WTC11 (cell line): Measurements from ENCODE around the gene IL12RB1. TPM values are rescaled to one million over a fixed set of nuclear protein-coding genes. Genes with fewer than 3 reads are reported as not detected.

Experiments
- ATAC-seq: fragments of 200-7000 bp; cut with Tn5 transposase; 2 replicates; pipeline ENCODE4 v1.10.0; 2021; ENCODE audit warnings: mild to moderate bottlenecking, moderate library complexity
- CTCF ChIA-PET: fragments of 300-600 bp; sonication (Branson Sonifier 250); formaldehyde crosslinking; loops from one replicate; lab custom pipeline; 2021; ENCODE audit warnings: antibody characterized with exemption; lab: Charles Lee
- POLR2A ChIA-PET: fragments of 350-600 bp; sonication (Branson Sonifier 250); formaldehyde crosslinking; loops from one replicate; lab custom pipeline; 2021; ENCODE audit warnings: antibody characterized with exemption; lab: Charles Lee
- DNase-seq: peaks from one replicate; pipeline ENCODE4 v3.0.0; 2021; ENCODE audit warnings: low spot score
- H3K27ac Mint-ChIP-seq: 2 replicates; pipeline ENCODE4 v1.8.0; 2021; ENCODE audit warnings: mixed read lengths
- H3K27me3 Mint-ChIP-seq: 2 replicates; pipeline ENCODE4 v1.8.0; 2021; ENCODE audit warnings: low read depth, mild to moderate bottlenecking, moderate library complexity, mixed read lengths
- H3K36me3 Mint-ChIP-seq: 2 replicates; pipeline ENCODE4 v1.8.0; 2021; ENCODE audit warnings: mixed read lengths
- H3K4me1 Mint-ChIP-seq: 2 replicates; pipeline ENCODE4 v1.8.0; 2022; ENCODE audit warnings: mixed read lengths
- H3K4me3 Mint-ChIP-seq: 2 replicates; pipeline ENCODE4 v1.8.0; 2021; ENCODE audit warnings: mild to moderate bottlenecking, moderate library complexity, mixed read lengths
- H3K9me3 Mint-ChIP-seq: 2 replicates; pipeline ENCODE4 v1.8.0; 2021; ENCODE audit warnings: mixed read lengths
- ATF3 ChIP-seq: sonication (generic); formaldehyde crosslinking; conservative IDR thresholded peaks from 2 replicates; pipeline ENCODE4 v1.8.1; 2022; ENCODE audit warnings: mild to moderate bottlenecking, missing genetic modification reagents
- CREM ChIP-seq: sonication (generic); formaldehyde crosslinking; IDR thresholded peaks from 2 replicates; pipeline ENCODE4 v1.8.1; 2022; ENCODE audit warnings: mild to moderate bottlenecking, missing genetic modification reagents, moderate library complexity
- ELF4 ChIP-seq: sonication (generic); formaldehyde crosslinking; IDR thresholded peaks from 2 replicates; pipeline ENCODE4 v1.8.1; 2022; ENCODE audit warnings: low read depth, mild to moderate bottlenecking, moderate library complexity, missing genetic modification reagents
- ETV6 ChIP-seq: sonication (generic); formaldehyde crosslinking; IDR thresholded peaks from 2 replicates; pipeline ENCODE4 v1.8.1; 2022; ENCODE audit warnings: mild to moderate bottlenecking, missing genetic modification reagents
- FOXJ3 ChIP-seq: sonication (generic); formaldehyde crosslinking; IDR thresholded peaks from 2 replicates; pipeline ENCODE4 v1.9.0; 2021; ENCODE audit warnings: missing genetic modification reagents, mild to moderate bottlenecking, borderline replicate concordance
- FOXK1 ChIP-seq: sonication (generic); formaldehyde crosslinking; IDR thresholded peaks from 2 replicates; pipeline ENCODE4 v1.8.0; 2022; ENCODE audit warnings: mild to moderate bottlenecking, moderate library complexity, missing genetic modification reagents
- GABPB1 ChIP-seq: sonication (generic); formaldehyde crosslinking; IDR thresholded peaks from 2 replicates; pipeline ENCODE4 v1.8.1; 2023; ENCODE audit warnings: mild to moderate bottlenecking, missing genetic modification reagents
- NR2C2 ChIP-seq: sonication (generic); formaldehyde crosslinking; IDR thresholded peaks from 2 replicates; pipeline ENCODE4 v1.8.0; 2022; ENCODE audit warnings: mild to moderate bottlenecking, missing genetic modification reagents
- RORB ChIP-seq: fragments of 250-450 bp; sonication (Bioruptor Pico); IDR thresholded peaks from 2 replicates; pipeline ENCODE4 v1.9.0; 2021; ENCODE audit warnings: mild to moderate bottlenecking
- SMAD4 ChIP-seq: sonication (generic); formaldehyde crosslinking; IDR thresholded peaks from 2 replicates; pipeline ENCODE4 v1.8.0; 2022; ENCODE audit warnings: mild to moderate bottlenecking, missing genetic modification reagents
- SOX15 ChIP-seq: fragments of 250-450 bp; sonication (Bioruptor Pico); IDR thresholded peaks from 2 replicates; pipeline ENCODE4 v1.9.0; 2021; ENCODE audit warnings: mild to moderate bottlenecking
- TCF7 ChIP-seq: sonication (generic); formaldehyde crosslinking; IDR thresholded peaks from 2 replicates; pipeline ENCODE4 v1.8.0; 2022; ENCODE audit warnings: mild to moderate bottlenecking, low read depth, missing genetic modification reagents, moderate library complexity
- ZNF121 ChIP-seq: sonication (generic); formaldehyde crosslinking; IDR thresholded peaks from 2 replicates; pipeline ENCODE4 v1.8.0; 2023; ENCODE audit warnings: missing genetic modification reagents
- ZNF396 ChIP-seq: fragments of 250-450 bp; sonication (Bioruptor Pico); IDR thresholded peaks from 2 replicates; pipeline ENCODE4 v1.8.0; 2021; ENCODE audit warnings: mild to moderate bottlenecking, moderate library complexity, borderline replicate concordance
- ZNF423 ChIP-seq: fragments of 250-450 bp; sonication (Bioruptor Pico); IDR thresholded peaks from 2 replicates; pipeline ENCODE4 v2.1.2; 2022; ENCODE audit warnings: mild to moderate bottlenecking, moderate library complexity
- total RNA-seq: library from RNA; stranded (reverse); gene quantifications from 3 replicates; pipeline ENCODE4 v1.2.3, GENCODE V29; 2021
- TF ChIP-seq, protein P1 (sequence below): sonication (generic); formaldehyde crosslinking; IDR thresholded peaks from 2 replicates; pipeline ENCODE4 v1.8.0; 2022; ENCODE audit warnings: mild to moderate bottlenecking, missing genetic modification reagents
- TF ChIP-seq, protein P2 (sequence below): sonication (generic); formaldehyde crosslinking; IDR thresholded peaks from 2 replicates; pipeline ENCODE4 v1.8.0; 2023; ENCODE audit warnings: missing genetic modification reagents
- TF ChIP-seq, protein P3 (sequence below): sonication (generic); formaldehyde crosslinking; IDR thresholded peaks from 2 replicates; pipeline ENCODE4 v1.8.1; 2022; ENCODE audit warnings: low read depth, mild to moderate bottlenecking, moderate library complexity, missing genetic modification reagents, borderline replicate concordance
- TF ChIP-seq, protein P4 (sequence below): sonication (generic); formaldehyde crosslinking; IDR thresholded peaks from 2 replicates; pipeline ENCODE4 v1.8.0; 2022; ENCODE audit warnings: missing genetic modification reagents
- TF ChIP-seq, protein P5 (sequence below): sonication (generic); formaldehyde crosslinking; IDR thresholded peaks from 2 replicates; pipeline ENCODE4 v1.8.1; 2023; ENCODE audit warnings: mild to moderate bottlenecking, missing genetic modification reagents, moderate library complexity

The IL12RB1 gene
- total RNA-seq, 1 experiment from 2014 or later = not detected

DNA sequence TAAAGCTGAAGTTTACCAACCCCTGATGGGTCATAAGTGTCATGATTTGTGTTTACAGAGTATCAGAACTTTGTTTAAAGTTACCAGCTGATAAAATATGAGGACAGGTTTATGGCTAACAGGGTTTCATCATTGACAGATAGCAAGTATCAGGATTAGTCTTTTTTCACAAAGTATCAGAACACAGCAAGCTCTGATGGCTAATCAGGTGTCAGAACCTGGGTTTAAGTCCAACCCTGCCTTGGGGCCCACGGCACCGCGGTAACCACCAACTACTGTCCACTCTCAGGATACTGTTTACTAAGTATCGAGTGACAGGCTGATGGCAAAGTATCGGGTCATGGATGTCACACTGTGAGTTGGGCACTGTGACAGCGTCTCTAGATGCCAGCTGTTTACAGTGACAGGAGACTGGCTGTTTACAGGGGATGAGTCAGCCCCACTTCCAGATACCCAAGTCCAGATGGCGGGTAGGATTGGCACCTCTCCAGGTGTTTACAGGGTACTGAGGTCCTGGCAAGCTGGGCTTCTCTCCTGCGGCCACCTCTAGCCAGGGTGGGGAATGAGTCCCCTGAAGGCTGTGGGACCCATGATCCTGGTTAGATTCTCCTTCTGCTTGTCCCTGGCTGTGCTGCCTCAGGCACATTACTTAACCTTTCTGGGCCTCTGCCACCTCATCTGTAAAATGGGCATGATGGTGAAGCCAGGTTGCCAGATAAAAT is 57.0 kb downstream of the IL12RB1 start:
- Mint-ChIP-seq H3K4me1 (no peaks in the 10 kb centered on the region), H3K9me3 (no peaks in the 10 kb centered on the region), H3K36me3 (no peaks in the 10 kb centered on the region), H3K27me3 (no peaks in the 10 kb centered on the region), H3K27ac (no peak overlapping the region), H3K4me3 (no peak overlapping the region)
- ChIA-PET POLR2A (interaction anchor here (0.7 kb wide), 1 partner anchor 135 kb away, joined by 4 read pairs; no protein-coding TSS in a partner anchor), CTCF (interaction anchor here (0.6 to 1.1 kb wide), 2 partner anchors 12 to 959 kb away, joined by 3 to 5 read pairs; no protein-coding TSS in a partner anchor)
- TF ChIP-seq, protein P1, sequence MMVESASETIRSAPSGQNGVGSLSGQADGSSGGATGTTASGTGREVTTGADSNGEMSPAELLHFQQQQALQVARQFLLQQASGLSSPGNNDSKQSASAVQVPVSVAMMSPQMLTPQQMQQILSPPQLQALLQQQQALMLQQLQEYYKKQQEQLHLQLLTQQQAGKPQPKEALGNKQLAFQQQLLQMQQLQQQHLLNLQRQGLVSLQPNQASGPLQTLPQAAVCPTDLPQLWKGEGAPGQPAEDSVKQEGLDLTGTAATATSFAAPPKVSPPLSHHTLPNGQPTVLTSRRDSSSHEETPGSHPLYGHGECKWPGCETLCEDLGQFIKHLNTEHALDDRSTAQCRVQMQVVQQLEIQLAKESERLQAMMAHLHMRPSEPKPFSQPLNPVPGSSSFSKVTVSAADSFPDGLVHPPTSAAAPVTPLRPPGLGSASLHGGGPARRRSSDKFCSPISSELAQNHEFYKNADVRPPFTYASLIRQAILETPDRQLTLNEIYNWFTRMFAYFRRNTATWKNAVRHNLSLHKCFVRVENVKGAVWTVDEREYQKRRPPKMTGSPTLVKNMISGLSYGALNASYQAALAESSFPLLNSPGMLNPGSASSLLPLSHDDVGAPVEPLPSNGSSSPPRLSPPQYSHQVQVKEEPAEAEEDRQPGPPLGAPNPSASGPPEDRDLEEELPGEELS = no peak
- TF ChIP-seq GABPB1 (CRISPR knock-in tag) = peak; percentile 49; the same call in 1 of the 2 replicates
- ATAC-seq (no peak), DNase-seq (no peak)

- H3K27me3 Mint-ChIP-seq = no peaks in the 10 kb centered on the region; the same call in 1 of the 2 replicates
- no peaks in the 10 kb centered on the region for H3K36me3 Mint-ChIP-seq
- no peak for ATAC-seq
- CTCF ChIA-PET = no interaction called here
- TF ChIP-seq TCF7 (CRISPR knock-in tag) = no peak
- TF ChIP-seq RORB (CRISPR knock-in tag) = no peak
- TF ChIP-seq, protein P2, sequence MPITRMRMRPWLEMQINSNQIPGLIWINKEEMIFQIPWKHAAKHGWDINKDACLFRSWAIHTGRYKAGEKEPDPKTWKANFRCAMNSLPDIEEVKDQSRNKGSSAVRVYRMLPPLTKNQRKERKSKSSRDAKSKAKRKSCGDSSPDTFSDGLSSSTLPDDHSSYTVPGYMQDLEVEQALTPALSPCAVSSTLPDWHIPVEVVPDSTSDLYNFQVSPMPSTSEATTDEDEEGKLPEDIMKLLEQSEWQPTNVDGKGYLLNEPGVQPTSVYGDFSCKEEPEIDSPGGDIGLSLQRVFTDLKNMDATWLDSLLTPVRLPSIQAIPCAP (CRISPR knock-in tag) = no peak
- TF ChIP-seq, protein P3, sequence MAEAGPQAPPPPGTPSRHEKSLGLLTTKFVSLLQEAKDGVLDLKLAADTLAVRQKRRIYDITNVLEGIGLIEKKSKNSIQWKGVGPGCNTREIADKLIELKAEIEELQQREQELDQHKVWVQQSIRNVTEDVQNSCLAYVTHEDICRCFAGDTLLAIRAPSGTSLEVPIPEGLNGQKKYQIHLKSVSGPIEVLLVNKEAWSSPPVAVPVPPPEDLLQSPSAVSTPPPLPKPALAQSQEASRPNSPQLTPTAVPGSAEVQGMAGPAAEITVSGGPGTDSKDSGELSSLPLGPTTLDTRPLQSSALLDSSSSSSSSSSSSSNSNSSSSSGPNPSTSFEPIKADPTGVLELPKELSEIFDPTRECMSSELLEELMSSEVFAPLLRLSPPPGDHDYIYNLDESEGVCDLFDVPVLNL (CRISPR knock-in tag) = no peak
- TF ChIP-seq, protein P4, sequence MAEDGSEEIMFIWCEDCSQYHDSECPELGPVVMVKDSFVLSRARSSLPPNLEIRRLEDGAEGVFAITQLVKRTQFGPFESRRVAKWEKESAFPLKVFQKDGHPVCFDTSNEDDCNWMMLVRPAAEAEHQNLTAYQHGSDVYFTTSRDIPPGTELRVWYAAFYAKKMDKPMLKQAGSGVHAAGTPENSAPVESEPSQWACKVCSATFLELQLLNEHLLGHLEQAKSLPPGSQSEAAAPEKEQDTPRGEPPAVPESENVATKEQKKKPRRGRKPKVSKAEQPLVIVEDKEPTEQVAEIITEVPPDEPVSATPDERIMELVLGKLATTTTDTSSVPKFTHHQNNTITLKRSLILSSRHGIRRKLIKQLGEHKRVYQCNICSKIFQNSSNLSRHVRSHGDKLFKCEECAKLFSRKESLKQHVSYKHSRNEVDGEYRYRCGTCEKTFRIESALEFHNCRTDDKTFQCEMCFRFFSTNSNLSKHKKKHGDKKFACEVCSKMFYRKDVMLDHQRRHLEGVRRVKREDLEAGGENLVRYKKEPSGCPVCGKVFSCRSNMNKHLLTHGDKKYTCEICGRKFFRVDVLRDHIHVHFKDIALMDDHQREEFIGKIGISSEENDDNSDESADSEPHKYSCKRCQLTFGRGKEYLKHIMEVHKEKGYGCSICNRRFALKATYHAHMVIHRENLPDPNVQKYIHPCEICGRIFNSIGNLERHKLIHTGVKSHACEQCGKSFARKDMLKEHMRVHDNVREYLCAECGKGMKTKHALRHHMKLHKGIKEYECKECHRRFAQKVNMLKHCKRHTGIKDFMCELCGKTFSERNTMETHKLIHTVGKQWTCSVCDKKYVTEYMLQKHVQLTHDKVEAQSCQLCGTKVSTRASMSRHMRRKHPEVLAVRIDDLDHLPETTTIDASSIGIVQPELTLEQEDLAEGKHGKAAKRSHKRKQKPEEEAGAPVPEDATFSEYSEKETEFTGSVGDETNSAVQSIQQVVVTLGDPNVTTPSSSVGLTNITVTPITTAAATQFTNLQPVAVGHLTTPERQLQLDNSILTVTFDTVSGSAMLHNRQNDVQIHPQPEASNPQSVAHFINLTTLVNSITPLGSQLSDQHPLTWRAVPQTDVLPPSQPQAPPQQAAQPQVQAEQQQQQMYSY (CRISPR knock-in tag) = no peak
- TF ChIP-seq SOX15 (CRISPR knock-in tag) = no peak
- no peak for TF ChIP-seq ZNF396 (CRISPR knock-in tag)
- no peak for TF ChIP-seq ELF4 (CRISPR knock-in tag)
- 0 out of 2 replicates have a peak, but pooled peaks cover 3% of the 10 kb centered on the region for H3K9me3 Mint-ChIP-seq
- no peak overlapping the region for H3K4me3 Mint-ChIP-seq
- H3K27ac Mint-ChIP-seq = no peak overlapping the region
- H3K4me1 Mint-ChIP-seq = peaks cover 11% of the 10 kb centered on the region
- POLR2A ChIA-PET = no interaction called here
- DNase-seq = no peak
These were observed 59.6 kb downstream of the IL12RB1 start for GRCh38 chr19:18027151-18027550.

DNA sequence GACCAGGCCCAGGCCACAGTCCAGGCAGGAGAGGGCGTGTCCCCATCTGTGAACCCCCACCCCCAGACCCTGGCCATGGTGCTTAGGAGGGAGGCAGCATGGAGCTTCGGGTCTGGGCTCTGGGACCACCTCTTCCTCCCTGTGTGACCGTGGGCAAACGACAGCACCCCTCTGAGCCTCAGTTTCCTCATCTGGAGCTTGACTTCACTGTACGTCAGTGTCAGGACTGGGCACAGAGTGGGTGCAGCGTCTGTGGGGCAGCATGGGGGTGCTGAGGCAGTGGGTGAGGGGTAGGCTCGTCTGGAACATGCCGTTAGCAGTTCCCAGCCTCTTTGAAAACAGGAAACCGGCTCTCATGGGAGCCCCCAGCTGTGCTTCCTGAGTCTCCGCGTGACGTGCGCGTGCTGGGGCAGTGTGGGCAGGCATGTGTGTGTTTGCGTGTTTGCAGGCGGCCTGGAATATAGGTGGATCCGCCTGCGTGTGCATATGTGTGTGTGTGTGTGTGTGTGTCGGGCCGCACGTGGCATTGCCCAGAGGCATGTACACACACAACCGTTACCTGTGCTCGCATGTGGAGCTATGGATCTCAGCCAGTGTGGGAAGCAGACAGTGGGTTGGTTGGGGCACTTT is 63.0 kb downstream of the IL12RB1 start:
- POLR2A ChIA-PET = no interaction called here
- no peak for ATAC-seq
- CTCF ChIA-PET = interaction anchor here (1.1 kb wide), 1 partner anchor 26 kb away, joined by 4 read pairs; no protein-coding TSS in a partner anchor
- TF ChIP-seq, protein P5, sequence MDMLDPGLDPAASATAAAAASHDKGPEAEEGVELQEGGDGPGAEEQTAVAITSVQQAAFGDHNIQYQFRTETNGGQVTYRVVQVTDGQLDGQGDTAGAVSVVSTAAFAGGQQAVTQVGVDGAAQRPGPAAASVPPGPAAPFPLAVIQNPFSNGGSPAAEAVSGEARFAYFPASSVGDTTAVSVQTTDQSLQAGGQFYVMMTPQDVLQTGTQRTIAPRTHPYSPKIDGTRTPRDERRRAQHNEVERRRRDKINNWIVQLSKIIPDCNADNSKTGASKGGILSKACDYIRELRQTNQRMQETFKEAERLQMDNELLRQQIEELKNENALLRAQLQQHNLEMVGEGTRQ (CRISPR knock-in tag) = no peak
- TF ChIP-seq FOXK1 (CRISPR knock-in tag) (no peak), CREM (no peak), SMAD4 (CRISPR knock-in tag) (no peak), ATF3 (CRISPR knock-in tag) (no peak), NR2C2 (CRISPR knock-in tag) (no peak), ZNF121 (CRISPR knock-in tag) (no peak), ZNF423 (CRISPR knock-in tag) (no peak), FOXJ3 (CRISPR knock-in tag) (no peak), ETV6 (CRISPR knock-in tag) (no peak)
- TF ChIP-seq, protein P3 (CRISPR knock-in tag) = no peak

More for the DNA sequence above, 63.0 kb downstream of the IL12RB1 start:
- H3K9me3 Mint-ChIP-seq = 0 out of 2 replicates have a peak, but pooled peaks cover 4% of the 10 kb centered on the region
- no peaks in the 10 kb centered on the region for H3K36me3 Mint-ChIP-seq
- DNase-seq = no peak
- no peaks in the 10 kb centered on the region; the same call in 1 of the 2 replicates for H3K27me3 Mint-ChIP-seq
- peak overlapping the region; percentile 24; the same call in 1 of the 2 replicates for H3K27ac Mint-ChIP-seq
- H3K4me3 Mint-ChIP-seq = no peak overlapping the region
- peaks cover 13% of the 10 kb centered on the region for H3K4me1 Mint-ChIP-seq
